Tibial artery (tissue), 4 donors: ENCODE measurements around the gene DCLK1.

Experiments used
- DNase-seq, 2 donors: peaks; one replicate each; pipeline ENCODE4 v3.0.0-alpha.2; 2019
- H3K27ac ChIP-seq, 2 donors: fragments of 200-600 bp; sonication (generic) in 1 of 2; 1 replicate in 1 of 2; 2 replicates in 1 of 2; pipeline ENCODE4 v1.5.1; 2018 to 2019; ENCODE audit warnings: mild to moderate bottlenecking in 1 of 2
- H3K27me3 ChIP-seq, 2 donors: fragments of 200-600 bp; sonication (generic) in 1 of 2; one replicate each; pipeline versions ENCODE4 v1.5.1 to v1.6.0; 2016 to 2019
- H3K36me3 ChIP-seq, 3 donors: fragments of 200-600 bp; sonication (generic) in 2 of 3; one replicate each; pipeline ENCODE4 v1.5.1; 2016 to 2019; ENCODE audit warnings: mild to moderate bottlenecking in 2 of 3
- H3K4me1 ChIP-seq, 4 donors: fragments of 200-600 bp; sonication (generic) in 2 of 4; 1 replicate in 3 of 4; 2 replicates in 1 of 4; pipeline ENCODE4 v1.5.1; 2016 to 2019
- H3K4me3 ChIP-seq, 2 donors: fragments of 200-600 bp; sonication (generic) in 1 of 2; 1 replicate in 1 of 2; 2 replicates in 1 of 2; pipeline ENCODE4 v1.5.1; 2018 to 2019; ENCODE audit warnings: mild to moderate bottlenecking in 2 of 2
- H3K9me3 ChIP-seq, 3 donors: fragments of 200-600 bp; sonication (generic) in 1 of 3; one replicate each; pipeline ENCODE4 v1.5.1; 2016 to 2019
- CTCF ChIP-seq, 2 experiments: fragments of 200-600 bp in 1 of 2; fragments of 450-650 bp in 1 of 2; IDR thresholded peaks; one replicate each; pipeline ENCODE4 v1.5.1; 2017 to 2019; ENCODE audit warnings: antibody characterized with exemption in 2 of 2, mild to moderate bottlenecking in 1 of 2, moderate library complexity in 1 of 2
- intact Hi-C: fragments of 100-400 bp; cut with DNase I; formaldehyde crosslinking; loops from one replicate; pipeline ENCODE4 v1.15.0; 2023; ENCODE audit warnings: low total_unique reads

The DCLK1 gene

GRCh38 chr13:35966024-35966423 is 165.2 kb downstream of the DCLK1 start:
- Histone ChIP-seq H3K27me3 (no peaks in the 10 kb centered on the region), H3K4me1 (peaks cover 7 to 24% (median 9%) of the 10 kb centered on the region in 4 donors), H3K36me3 (no peaks in the 10 kb centered on the region), H3K27ac (peak overlapping the region; percentile 39 to 42), H3K4me3 (no peak overlapping the region), H3K9me3 (peaks cover 0 to 7% (median 0%) of the 10 kb centered on the region in 3 donors)
- intact Hi-C loops, result no loop called here
- no peak for DNase-seq
- no peak for TF ChIP-seq CTCF (IDR thresholded peaks at IDR 0.05)

GRCh38 chr13:35965226-35965927 is 165.8 kb downstream of the DCLK1 start:
- no peak for TF ChIP-seq CTCF (IDR thresholded peaks at IDR 0.05)
- Histone ChIP-seq H3K4me1 (peaks cover 7 to 25% (median 9%) of the 10 kb centered on the region in 4 donors), H3K27me3 (no peaks in the 10 kb centered on the region), H3K9me3 (peaks cover 0 to 7% (median 0%) of the 10 kb centered on the region in 3 donors), H3K27ac (peak overlapping the region; percentile 39 to 42), H3K36me3 (no peaks in the 10 kb centered on the region), H3K4me3 (no peak overlapping the region)
- intact Hi-C loops, result no loop called here
- no peak for DNase-seq

- DNase-seq, result no peak
- intact Hi-C loops, result no loop called here
- no peaks in the 10 kb centered on the region for H3K27me3 ChIP-seq
Observed at GRCh38 chr13:35964863-35965180, 166.4 kb downstream of the DCLK1 start.

DNA sequence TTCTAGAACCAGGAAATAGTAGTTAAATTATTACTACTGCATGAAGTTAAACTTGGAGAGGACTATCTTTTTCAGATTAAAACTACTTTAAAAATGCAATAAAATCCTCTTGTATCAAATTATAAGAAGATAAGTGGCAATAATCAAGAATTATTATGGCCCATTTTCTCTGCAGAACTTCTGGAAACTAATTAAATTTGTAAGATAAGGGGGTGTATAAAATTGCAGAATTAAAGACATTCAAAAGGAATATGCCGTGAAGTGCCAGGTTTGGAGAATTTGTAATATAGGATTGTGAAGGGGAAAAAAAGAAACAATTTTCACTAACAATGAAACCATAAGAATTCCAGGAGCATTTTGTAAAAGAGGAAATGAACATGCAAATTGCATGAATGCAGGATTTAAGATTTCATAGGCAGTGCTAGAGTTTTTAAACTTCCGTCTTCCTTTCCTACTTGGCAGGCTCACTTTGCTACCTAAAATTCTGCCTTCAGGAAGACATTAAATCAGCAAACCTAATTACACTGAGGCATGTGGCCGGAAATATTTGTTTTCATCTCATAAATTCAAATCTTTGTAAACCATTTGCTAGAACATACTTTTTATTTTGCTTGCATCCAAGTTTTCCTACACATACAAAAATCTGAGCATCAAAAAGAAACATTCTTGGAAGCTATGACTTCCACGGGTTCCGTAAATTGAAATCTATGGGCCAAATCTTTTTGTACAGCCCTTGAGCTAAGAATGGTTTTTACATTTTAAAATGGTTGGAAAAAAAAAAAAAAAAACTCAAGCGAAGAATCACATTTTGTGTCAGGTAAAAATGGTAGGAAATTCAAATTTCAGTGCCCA is 166.9 kb downstream of the DCLK1 start:
- DNase-seq, result no peak
- peak overlapping the region in 1 of 2 donors; percentile 39 for H3K27ac ChIP-seq

More at GRCh38 chr13:35964863-35965180, 166.4 kb downstream of the DCLK1 start:
- Histone ChIP-seq H3K9me3 (peaks cover 0 to 7% (median 0%) of the 10 kb centered on the region in 3 donors), H3K36me3 (no peaks in the 10 kb centered on the region), H3K27ac (peak overlapping the region; percentile 39 to 42), H3K4me1 (peaks cover 7 to 31% (median 9%) of the 10 kb centered on the region in 4 donors), H3K4me3 (no peak overlapping the region)
- TF ChIP-seq CTCF (IDR thresholded peaks at IDR 0.05), result no peak

More for the DNA sequence above, 166.9 kb downstream of the DCLK1 start:
- peaks cover 7 to 35% (median 9%) of the 10 kb centered on the region in 4 donors for H3K4me1 ChIP-seq
- TF ChIP-seq CTCF (IDR thresholded peaks at IDR 0.05), result no peak
- H3K36me3 ChIP-seq, result no peaks in the 10 kb centered on the region
- H3K4me3 ChIP-seq, result no peak overlapping the region
- intact Hi-C loops, result no loop called here
- H3K27me3 ChIP-seq, result no peaks in the 10 kb centered on the region
- H3K9me3 ChIP-seq, result peaks cover 0 to 2% (median 0%) of the 10 kb centered on the region in 3 donors
